Measurements from ENCODE around the gene ANO6.

The ANO6 gene

GRCh38 chr12:45226021-45226420 lies 10.1 kb downstream of the ANO6 start:
- no peak for DNase-seq (ENCODE audit: extremely low read depth, low read depth)
- TF ChIP-seq CTCF (IDR thresholded peaks at IDR 0.05; ENCODE audit: low read depth, low read length, missing control alignments), result no peak
- no peak overlapping the region for H3K4me3 ChIP-seq (replicated peaks; ENCODE audit: low read depth, low read length)

GRCh38 chr12:45227316-45228067 lies 11.6 kb downstream of the ANO6 start:
- TF ChIP-seq CTCF (IDR thresholded peaks at IDR 0.05; ENCODE audit: low read depth, low read length, missing control alignments), result no peak
- no peak for DNase-seq (ENCODE audit: extremely low read depth, low read depth)
- no peak overlapping the region for H3K4me3 ChIP-seq (replicated peaks; ENCODE audit: low read depth, low read length)

- DNase-seq (ENCODE audit: extremely low read depth, low read depth), result no peak
- TF ChIP-seq CTCF (IDR thresholded peaks at IDR 0.05; ENCODE audit: low read depth, low read length, missing control alignments), result no peak
- H3K4me3 ChIP-seq (replicated peaks; ENCODE audit: low read depth, low read length), result no peak overlapping the region
Observed at GRCh38 chr12:45231515-45232145, 15.7 kb downstream of the ANO6 start.

- no peak for TF ChIP-seq CTCF (IDR thresholded peaks at IDR 0.05; ENCODE audit: low read depth, low read length, missing control alignments)
- DNase-seq (ENCODE audit: extremely low read depth, low read depth), result no peak
- H3K4me3 ChIP-seq (replicated peaks; ENCODE audit: low read depth, low read length), result no peak overlapping the region
Observed at GRCh38 chr12:45232146-45232755, 16.4 kb downstream of the ANO6 start.

- DNase-seq (ENCODE audit: extremely low read depth, low read depth), result peak; percentile 89
- no peak overlapping the region for H3K4me3 ChIP-seq (replicated peaks; ENCODE audit: low read depth, low read length)
- TF ChIP-seq CTCF (IDR thresholded peaks at IDR 0.05; ENCODE audit: low read depth, low read length, missing control alignments), result no peak
Observed at GRCh38 chr12:45232756-45233372, 17.0 kb downstream of the ANO6 start.

GRCh38 chr12:45234139-45234865 lies 18.4 kb downstream of the ANO6 start:
- TF ChIP-seq CTCF (IDR thresholded peaks at IDR 0.05; ENCODE audit: low read depth, low read length, missing control alignments), result no peak
- peak; percentile 92 for DNase-seq (ENCODE audit: extremely low read depth, low read depth)
- H3K4me3 ChIP-seq (replicated peaks; ENCODE audit: low read depth, low read length), result no peak overlapping the region
